Measurements from ENCODE around the gene TNFRSF4.
"Not testable (repeated sequence)": the region's sequence is repeated elsewhere in the genome, so short reads cannot be mapped to it uniquely, and the experiment has no call there.

The TNFRSF4 gene

DNA sequence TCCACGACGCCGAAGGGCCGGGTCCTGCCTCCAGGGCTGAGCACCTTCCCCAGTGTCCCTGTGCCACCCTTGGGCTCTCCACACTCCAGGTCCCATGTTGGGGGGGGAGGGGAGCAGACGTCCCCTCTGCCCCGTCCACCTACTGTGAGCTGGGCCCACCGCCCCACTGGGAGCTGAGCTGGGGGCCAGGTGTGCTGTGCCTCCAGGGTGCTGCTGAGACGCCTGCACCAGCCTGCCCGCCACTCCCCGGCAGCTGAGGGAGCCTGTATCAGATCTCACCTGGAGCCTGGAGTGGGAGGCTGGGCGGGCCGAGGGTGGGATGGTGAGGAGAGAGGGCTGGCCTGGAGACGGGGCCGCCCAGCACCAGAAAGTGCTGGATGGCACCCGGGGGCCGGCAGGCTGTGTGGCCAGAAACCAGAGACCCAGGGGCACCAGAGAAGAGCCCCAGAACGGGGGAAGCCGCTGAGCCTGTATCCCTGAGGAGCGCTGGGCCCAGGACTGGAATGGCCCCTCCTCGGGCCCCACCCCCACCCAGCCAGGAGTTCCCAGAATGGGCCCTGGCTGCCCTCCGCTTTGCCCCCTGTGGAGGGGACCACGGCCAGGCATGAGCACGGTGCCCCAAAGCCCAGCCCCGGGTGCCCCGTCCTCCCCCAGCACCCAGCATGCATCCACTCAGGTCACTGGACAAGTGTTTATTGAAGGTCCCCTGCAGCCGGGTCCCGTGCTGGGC is 11.0 kb downstream of the TNFRSF4 start:
- DNase-seq (ENCODE audit: low read depth) = no peak

DNA sequence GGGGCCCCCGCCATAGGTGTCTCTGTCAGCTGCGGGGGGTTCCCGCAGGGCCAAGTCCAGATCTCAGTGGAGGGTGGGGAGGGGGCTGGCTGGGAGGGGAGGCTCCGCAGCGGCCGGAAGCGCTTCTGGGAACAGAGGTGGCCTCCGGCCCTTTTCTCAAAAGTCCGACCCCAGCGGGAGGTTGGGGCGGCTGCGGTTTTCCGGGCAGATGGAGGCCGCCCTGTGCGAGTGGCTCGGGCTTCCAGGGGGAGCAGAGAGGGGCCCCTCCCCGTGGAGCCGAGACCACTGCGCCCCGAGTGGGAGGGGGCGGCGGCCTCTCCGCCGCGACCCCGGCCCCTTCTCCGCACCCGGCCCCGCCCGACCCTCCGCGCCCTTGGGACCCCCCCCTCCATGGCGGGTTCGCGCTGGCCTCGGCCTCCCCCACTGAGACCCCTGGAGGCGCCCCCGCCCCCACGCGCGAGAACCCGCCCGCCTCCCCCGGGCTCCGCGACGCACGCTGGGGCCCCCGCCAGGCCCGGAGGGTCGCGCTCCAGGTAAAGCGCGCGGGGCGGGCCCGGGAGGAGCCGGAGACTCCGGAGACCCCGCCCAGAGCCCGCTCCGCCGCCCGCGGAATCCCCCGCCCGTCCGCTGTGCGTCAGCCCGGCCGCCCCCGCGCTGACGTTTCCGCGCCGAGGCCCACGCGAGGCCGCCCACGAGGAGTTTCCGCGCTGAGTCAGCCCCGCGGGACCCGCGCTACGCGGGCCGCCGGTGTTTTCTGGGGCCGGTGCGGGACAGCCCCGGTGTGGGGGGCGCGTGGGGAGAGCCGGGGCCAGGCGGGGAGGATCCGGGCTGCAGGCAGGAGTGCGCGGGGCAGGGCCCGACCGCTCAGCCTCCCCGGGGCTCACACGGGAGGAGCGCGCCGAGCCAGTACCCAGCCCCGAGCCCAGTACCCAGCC is 12.8 kb downstream of the TNFRSF4 start:
- no peak for DNase-seq (ENCODE audit: low read depth)

DNA sequence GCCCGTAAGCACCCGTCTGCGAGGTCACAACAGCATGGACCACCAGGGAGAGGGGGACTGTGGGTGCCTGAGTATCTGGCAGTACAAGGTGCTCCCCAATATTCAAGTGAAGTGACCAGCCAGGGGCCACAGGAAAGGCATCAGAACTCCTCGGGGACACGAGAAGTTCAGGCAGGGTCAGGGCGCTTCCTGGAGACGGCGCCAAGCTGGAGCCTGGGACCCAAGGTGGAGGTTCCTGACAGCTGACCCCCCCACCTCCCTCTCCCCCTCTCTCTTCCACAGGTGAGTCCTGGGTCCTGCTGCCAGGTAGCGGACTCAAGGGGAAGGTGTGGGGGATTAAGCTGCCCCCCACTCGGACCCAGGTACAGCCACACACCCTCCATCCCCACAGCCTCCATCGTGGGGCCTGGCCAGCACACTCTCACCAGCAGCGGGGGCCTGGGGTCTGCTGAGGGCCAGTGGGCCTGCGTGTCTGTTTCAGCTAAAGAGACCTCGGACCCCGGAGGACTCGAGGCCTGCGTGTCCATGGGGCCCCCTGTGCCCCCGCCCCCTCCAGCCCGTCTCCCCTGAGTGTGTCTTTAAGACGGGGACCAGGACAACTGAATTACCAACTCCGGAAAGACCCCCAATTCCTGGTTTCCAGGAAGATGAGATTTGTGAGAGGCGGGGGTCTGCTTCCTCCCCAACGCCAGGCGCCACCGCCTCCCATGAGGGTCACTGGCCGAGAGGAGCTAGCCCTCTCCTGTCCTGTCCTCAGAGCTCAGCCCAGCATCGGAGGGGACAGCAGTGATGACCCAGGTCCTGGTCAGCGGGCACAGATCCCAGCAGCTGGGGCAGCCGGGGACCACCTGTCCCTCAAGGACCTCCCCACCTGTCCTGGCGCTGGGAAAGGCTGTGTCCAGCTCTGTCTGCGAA is 13.7 kb downstream of the TNFRSF4 start:
- DNase-seq (ENCODE audit: low read depth) = no peak

DNA sequence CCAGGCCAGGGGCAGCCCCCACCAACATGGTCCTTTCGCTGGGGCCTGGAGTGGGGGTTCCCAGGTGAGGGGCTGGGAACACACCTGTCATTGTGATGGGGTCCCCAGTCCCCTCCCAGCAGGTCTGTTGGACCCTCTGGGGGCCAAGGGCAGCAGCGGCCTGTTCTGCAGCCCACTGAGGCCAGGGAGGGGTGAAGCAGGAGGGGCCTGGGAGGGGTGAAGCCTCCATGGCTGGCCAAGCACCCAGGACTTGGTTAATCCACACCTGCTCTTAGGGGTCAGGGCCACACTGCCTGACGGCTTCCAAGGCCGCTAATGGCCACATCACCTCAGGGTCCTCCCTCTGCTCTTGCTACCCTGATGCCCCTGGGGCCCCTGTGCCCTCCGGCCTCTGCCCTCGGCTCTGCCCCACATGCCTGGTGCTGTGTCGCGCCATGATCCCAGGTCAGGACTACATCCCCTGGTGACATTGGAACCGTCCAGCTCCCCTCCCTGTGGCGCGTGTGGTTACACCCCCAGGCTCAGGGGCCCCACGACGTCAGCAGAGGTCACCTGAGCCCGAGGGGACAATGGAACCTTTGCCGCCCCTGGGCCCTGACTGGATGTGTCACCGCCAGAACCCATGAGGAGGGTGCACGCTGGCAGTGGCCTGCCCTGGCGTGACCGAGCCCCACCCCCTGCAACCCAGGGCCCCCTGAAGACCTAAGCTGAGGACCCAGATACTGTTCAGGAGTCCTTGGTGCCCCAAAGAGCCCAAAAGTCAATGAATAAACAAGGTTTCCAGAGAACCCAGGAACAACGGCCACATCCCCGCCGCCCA is 14.6 kb downstream of the TNFRSF4 start:
- DNase-seq (ENCODE audit: low read depth) = no peak

DNA sequence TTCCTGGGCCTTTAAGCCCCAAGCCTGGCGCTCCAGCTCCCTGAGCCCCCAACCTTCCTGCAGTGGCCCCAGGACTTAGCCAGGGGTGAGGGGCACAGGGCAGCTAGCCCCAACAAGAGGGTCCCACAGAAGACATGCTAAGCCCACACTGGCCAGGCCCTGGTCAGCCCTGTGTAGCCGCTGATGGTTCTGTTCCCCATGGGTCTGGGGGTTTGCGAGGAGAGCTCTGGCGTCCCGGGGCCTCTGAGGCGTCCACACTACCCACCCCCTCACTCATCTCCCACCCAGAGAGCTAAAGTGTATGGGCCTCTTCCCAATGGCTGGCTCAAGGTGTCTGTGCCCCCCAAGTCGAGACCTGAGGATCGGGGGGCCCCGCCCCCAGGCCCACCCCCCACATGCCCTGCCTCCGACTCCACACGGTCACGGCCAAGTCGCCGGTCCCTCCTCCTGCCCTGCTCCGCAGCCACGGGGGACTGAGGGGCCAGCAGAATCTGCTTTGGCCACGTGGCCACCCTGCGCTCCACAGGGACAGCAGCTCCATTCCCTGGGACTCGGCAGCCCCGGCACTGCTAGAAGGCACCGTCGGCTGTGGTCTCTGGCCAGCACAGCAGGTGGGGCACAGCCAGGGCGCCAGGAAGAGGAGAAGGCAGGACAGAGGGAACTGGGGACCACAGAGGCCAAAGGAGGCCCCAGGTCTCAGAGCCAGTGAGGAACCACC is 15.4 kb downstream of the TNFRSF4 start:
- DNase-seq (ENCODE audit: low read depth) = no peak

DNA sequence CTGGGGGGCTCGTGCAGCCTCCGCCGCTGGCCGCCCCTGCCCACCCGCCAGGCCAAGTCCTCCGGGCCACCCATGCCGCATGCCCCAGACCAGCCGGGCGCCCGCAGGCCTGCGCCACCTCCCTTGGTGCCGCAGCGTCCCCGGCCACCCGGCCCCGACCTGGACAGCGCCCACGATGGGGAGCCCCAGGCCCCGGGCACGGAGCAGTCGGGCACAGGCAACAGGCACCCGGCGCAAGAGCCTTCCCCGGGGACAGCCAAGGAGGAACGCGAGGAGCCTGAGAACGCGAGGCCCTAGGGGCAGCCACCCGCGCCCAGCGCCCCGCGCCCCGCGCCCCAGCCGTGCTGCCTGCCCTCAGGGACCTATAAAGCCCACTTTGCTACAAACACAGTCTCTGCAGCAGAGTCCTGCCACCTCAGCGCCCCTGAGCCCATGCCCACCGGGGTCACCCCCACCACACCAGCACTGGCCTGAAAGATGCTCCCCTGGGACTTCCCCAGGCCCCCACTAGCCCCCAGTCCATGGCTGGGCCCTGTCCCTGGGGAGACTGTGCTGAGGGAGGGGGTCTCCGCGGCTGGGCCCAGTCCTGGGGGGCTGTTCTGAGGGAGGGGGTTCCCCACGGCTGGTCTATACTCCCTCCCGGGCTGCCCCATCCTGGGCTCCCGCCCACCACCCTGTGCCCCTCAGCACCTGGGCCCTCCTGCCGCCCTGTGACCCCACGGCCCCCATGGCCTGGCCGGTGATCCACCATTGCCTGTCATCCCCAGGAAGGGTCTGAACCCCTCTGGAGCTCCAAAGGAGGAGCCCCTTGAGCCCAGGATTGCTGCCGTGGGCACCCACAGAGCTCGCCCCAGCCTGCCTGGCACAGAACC is 16.2 kb downstream of the TNFRSF4 start:
- no peak for DNase-seq (ENCODE audit: low read depth)

- no peak for DNase-seq (ENCODE audit: low read depth)
Measured at GRCh38 chr1:1197188-1197500, 16.8 kb downstream of the TNFRSF4 start.

DNA sequence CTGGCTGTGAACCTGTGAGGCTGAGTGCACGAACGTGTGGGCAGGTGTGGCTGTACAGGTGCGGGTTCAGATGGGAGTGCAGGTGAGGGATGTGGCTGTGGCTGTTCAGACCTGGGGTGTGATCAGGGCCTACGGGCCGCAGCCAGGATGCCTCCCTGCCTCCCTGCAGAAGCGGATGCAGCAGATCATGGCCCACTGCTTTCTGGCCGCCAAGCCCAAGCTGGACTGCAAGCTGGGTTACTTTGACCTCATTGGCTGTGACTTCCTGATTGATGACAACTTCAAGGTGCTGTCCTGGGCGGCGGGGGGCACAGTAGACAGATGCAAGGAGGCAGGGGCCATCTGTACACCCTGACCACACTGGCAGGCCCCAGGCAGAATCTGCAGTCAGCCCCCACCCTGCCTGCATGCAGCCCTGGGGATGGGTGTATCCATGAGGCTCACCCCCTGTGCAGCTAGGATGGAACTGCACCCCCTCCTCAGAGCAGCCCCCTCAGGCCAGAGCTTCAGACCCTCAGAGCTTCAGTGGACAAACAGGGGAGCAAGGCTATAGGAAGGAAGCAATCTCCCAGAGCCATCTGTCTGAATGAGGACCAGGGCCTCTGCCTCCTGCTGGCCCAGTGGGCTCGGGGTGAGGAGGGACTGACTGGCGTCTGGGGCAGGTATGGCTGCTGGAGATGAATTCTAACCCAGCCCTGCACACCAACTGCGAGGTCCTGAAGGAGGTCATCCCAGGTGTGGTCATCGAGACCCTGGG is 17.3 kb downstream of the TNFRSF4 start:
- no peak for DNase-seq (ENCODE audit: low read depth)

DNA sequence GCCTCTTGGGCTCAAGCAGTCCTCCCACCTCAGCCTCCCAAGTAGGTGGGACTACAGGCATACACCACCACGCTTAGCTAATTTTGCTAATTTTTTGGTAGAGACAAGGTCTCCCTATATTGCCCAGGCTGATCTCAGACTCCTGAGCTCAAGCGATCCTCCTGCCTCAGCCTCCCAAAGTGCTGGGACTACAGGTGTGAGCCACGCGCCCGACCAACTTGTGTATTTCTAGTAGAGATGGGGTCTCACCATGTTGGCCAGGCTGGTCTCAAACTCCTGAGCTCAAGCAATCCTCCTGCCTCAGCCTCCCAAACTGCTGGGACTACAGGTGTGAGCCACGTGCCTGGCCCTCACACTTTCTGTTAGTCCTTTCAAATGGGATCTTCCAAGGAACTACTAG is 18.2 kb downstream of the TNFRSF4 start:
- not testable (repeated sequence) for DNase-seq (ENCODE audit: low read depth)

GRCh38 chr1:1194723-1195122 is 19.2 kb downstream of the TNFRSF4 start:
- DNase-seq (ENCODE audit: low read depth) = no peak

DNA sequence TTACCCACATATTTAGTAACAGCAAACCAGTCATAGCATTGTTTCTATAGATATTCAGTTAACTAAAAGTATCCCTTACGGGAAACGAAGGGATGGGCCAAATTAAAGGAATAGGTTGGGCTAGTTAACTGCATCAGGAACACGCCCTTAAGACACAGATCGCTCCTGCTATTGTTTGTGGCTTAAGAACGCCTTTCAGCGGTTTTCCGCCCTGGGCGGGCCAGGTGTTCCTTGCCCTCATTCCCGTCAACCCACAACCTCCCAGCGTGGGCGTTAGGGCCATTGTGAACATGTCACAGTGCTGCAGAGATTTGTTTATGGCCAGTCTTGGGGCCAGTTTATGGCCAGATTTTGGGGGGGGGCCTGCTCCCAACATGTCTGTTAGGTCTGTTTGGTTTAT is 22.2 kb downstream of the TNFRSF4 start:
- DNase-seq (ENCODE audit: low read depth) = no peak

DNA sequence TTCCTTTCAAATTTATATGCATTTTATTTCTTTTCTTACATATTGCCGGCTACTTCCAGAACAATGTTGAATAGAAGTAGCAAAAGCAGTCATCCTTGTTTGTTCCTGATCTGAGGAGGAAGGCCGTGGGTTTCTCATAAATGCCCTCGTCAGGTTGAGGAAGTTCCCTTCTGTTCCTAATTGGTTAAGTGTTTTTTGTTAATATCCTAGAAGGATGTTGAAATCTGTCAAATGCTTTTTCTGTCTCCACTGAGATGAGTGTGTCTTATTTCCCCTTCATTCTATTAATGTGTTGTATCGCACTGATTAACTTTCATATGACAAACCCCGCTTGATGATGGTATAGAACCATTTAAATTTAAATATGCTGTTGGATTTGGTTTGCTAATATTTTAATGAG is 24.8 kb downstream of the TNFRSF4 start:
- DNase-seq (ENCODE audit: low read depth) = no peak

DNA sequence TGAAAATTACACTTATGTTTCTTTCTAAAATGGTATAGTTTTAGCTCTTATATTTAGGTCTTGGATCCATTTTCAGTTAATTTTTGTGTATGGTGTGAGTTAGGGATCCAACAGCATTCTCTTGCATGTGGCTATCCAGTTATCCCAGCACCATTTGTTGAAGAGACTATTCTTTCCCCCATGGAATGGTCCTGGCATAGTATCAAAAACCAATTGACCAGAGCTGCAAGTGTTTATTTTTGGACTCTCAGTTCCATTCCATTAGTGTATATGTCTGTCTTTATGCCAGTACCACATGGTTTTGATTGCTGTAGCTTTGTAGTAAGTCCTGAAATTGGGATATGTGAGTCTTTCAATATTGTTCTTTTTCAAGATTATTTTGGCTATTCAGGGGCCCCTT is 26.0 kb downstream of the TNFRSF4 start:
- no peak for DNase-seq (ENCODE audit: low read depth)

GRCh38 chr1:1185101-1185765 is 28.7 kb downstream of the TNFRSF4 start:
- no peak for DNase-seq (ENCODE audit: low read depth)

- no peak for DNase-seq (ENCODE audit: low read depth)
Measured at GRCh38 chr1:1183833-1184775, 29.8 kb downstream of the TNFRSF4 start.

GRCh38 chr1:1183221-1183747 is 30.7 kb downstream of the TNFRSF4 start:
- DNase-seq (ENCODE audit: low read depth) = no peak

Measured in HS-5 (cell line).